Stimulated activated CD4-positive, alpha-beta T cell treated with anti-CD3 and anti-CD28 coated beads, TNF-alpha, amount 100 ng/mL, for 4 hours (primary cell): Measurements from ENCODE around the gene LOXL4.

ENCODE experiments used
- DNase-seq, 3 experiments: peaks; one replicate each; pipeline ENCODE4 v3.0.0-alpha.2; 2020; ENCODE audit warnings: low read depth in 3 of 3

The LOXL4 gene

GRCh38 chr10:98264378-98265065 lies 3.5 kb downstream of the LOXL4 start:
- no peak for DNase-seq

- no peak for DNase-seq
Measured at GRCh38 chr10:98263088-98263487, 4.9 kb downstream of the LOXL4 start.

- no peak for DNase-seq
Measured at GRCh38 chr10:98262571-98262970, 5.4 kb downstream of the LOXL4 start.

GRCh38 chr10:98261436-98262277 lies 6.3 kb downstream of the LOXL4 start:
- no peak for DNase-seq

GRCh38 chr10:98260752-98261151 lies 7.2 kb downstream of the LOXL4 start:
- DNase-seq, result no peak

GRCh38 chr10:98260350-98260749 lies 7.6 kb downstream of the LOXL4 start:
- DNase-seq, result no peak

GRCh38 chr10:98259606-98260315 lies 8.2 kb downstream of the LOXL4 start:
- DNase-seq, result no peak

- DNase-seq, result no peak
Measured at GRCh38 chr10:98258683-98259454, 9.1 kb downstream of the LOXL4 start.

GRCh38 chr10:98257961-98258360 lies 10.0 kb downstream of the LOXL4 start:
- no peak for DNase-seq

- no peak for DNase-seq
Measured at GRCh38 chr10:98257198-98257597, 10.8 kb downstream of the LOXL4 start.

- DNase-seq, result no peak
Measured at GRCh38 chr10:98256692-98257091, 11.3 kb downstream of the LOXL4 start.

GRCh38 chr10:98255146-98255877 lies 12.7 kb downstream of the LOXL4 start:
- DNase-seq, result no peak

GRCh38 chr10:98254234-98254974 lies 13.6 kb downstream of the LOXL4 start:
- DNase-seq, result no peak

- DNase-seq, result no peak
Measured at GRCh38 chr10:98253499-98253898, 14.5 kb downstream of the LOXL4 start.

GRCh38 chr10:98252464-98252863 lies 15.5 kb downstream of the LOXL4 start:
- DNase-seq, result no peak

GRCh38 chr10:98251399-98251798 lies 16.6 kb downstream of the LOXL4 start:
- DNase-seq, result no peak

GRCh38 chr10:98249134-98249533 lies 18.9 kb downstream of the LOXL4 start:
- DNase-seq, result no peak

- no peak for DNase-seq
Measured at GRCh38 chr10:98248018-98248417, 20.0 kb downstream of the LOXL4 start.

GRCh38 chr10:98246911-98247805 lies 20.8 kb downstream of the LOXL4 start:
- DNase-seq, result no peak
